ENCODE results near the gene MCTP1. TPM values are rescaled to one million over a fixed set of nuclear protein-coding genes. Genes with fewer than 3 reads are reported as not detected.

Gene MCTP1
- 8.7 to 11.5 TPM (median 10.3 TPM) in 5 replicates for total RNA-seq (2022; extraction: Qiagen RNA extraction)

GRCh38 chr5:95284572-95285408, at the start of gene MCTP1:
Gene MCTP1, minus strand, starts transcription at chr5:95285094.

Other genes starting within 250 kb of the MCTP1 start
- gene FAM81B, start 106.3 kb upstream of the MCTP1 start, total RNA-seq (2022; extraction: Qiagen RNA extraction), result not detected in 5 replicates